Mesodermal cell (in vitro differentiated cells): ENCODE measurements around the gene UBL4B.

Experiments used
- H3K27ac ChIP-seq: 2 replicates; pipeline ENCODE4 v1.7.0; 2013; ENCODE audit warnings: mild to moderate bottlenecking, low read depth, low read length, moderate library complexity; ENCODE audit not compliant: severe bottlenecking
- H3K36me3 ChIP-seq: 2 replicates; pipeline ENCODE4 v1.7.1; 2013; ENCODE audit warnings: mild to moderate bottlenecking, low read length, moderate library complexity; ENCODE audit not compliant: control insufficient read depth, insufficient read depth
- H3K4me1 ChIP-seq: one replicate; pipeline ENCODE4 v1.7.1; 2013; ENCODE audit warnings: mild to moderate bottlenecking, low read length; ENCODE audit not compliant: insufficient read depth, control insufficient read depth, poor library complexity, severe bottlenecking
- H3K4me3 ChIP-seq: 2 replicates; pipeline ENCODE4 v1.7.0; 2013; ENCODE audit warnings: low read length, control low read depth, mild to moderate bottlenecking; ENCODE audit not compliant: insufficient read depth, poor library complexity, severe bottlenecking; ENCODE audit errors: extremely low read depth
- H3K9me3 ChIP-seq: 2 replicates; pipeline ENCODE4 v1.7.1; 2013; ENCODE audit warnings: mild to moderate bottlenecking, low read length, moderate library complexity; ENCODE audit not compliant: control insufficient read depth
- WGBS, 2 experiments: methylation state at CpG; one replicate each; pipeline ENCODE4 v1.1.5; 2013; ENCODE audit warnings: missing lambda C conversion rate in 2 of 2; ENCODE audit not compliant: insufficient coverage in 2 of 2; 5-methylcytosine and 5-hydroxymethylcytosine counted together

The UBL4B gene

DNA sequence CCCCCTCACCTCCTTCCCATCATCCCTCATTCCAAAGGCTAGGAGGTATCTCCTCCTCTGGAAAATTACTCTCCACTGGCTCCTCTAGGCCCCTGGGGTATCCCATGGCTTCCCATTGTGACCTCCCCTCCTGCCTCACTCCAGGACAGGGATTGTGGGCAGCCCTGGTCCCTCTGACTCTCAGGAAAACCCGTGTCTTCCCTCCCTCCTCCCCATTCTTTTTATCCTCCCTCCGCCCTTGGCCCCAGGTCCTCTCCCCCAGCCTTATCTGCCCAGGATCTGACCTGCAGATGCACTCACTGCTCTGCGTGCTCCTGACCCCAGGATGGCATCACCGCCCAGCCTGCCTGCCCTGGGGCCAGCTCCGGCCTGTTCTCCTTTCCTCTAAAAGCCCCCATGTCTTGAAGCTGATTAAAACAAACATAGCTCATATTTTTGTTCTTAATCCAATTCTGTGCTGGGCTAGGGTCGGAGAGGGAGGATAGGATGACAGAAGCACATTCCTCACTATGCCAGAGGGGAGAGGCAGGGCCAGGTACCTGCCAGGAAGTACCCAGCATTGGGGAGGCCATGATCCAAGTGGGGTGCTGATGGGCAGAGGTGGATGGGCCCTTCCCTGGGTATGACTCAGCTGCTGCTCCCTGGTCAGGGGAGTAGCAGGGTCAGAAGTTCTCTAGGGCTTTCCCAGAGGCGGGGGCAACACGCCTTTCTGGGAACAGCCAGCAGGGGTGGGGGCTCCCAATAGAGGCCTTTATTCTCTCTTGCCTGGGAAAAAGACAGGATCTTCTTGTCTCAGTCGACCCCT is 13.8 kb upstream of the UBL4B start:
- no peak overlapping the region for H3K4me3 ChIP-seq
- 61 to 72% methylated on average over 5 to 7 of the region's 9 CpGs for WGBS, 2 experiments
- no peaks in the 10 kb centered on the region for H3K36me3 ChIP-seq
- H3K27ac ChIP-seq, result no peak overlapping the region
- H3K9me3 ChIP-seq, result peaks cover 9% of the 10 kb centered on the region
- H3K4me1 ChIP-seq, result peaks cover 12% of the 10 kb centered on the region

DNA sequence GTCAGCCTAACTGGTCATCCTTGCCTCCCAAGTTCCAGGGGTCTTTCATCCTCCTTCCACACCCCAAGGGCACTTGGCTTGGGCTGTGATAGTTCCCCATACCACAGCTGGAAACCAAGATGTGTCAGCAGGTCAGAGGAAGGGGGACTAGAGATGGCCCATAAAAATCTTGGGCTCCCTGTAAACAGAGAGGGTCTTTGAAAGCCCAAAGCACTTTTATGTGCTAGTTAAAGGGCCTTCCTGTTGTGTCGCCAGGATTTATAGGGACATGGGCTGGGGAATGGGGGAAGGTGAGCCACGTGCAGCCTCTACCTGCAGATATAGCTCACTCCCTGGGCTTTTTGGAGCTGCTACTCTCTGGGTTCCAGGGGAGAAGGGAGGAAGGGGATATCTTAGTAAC is 11.9 kb upstream of the UBL4B start:
- no peak overlapping the region for H3K4me3 ChIP-seq
- H3K27ac ChIP-seq, result no peak overlapping the region
- H3K9me3 ChIP-seq, result no peaks in the 10 kb centered on the region
- H3K4me1 ChIP-seq, result peaks cover 12% of the 10 kb centered on the region
- H3K36me3 ChIP-seq, result no peaks in the 10 kb centered on the region
- WGBS, 2 experiments, result 85% methylated on average over 2 of the region's 2 CpGs; no CpG with 5 or more reads in 1 of the 2 experiments

DNA sequence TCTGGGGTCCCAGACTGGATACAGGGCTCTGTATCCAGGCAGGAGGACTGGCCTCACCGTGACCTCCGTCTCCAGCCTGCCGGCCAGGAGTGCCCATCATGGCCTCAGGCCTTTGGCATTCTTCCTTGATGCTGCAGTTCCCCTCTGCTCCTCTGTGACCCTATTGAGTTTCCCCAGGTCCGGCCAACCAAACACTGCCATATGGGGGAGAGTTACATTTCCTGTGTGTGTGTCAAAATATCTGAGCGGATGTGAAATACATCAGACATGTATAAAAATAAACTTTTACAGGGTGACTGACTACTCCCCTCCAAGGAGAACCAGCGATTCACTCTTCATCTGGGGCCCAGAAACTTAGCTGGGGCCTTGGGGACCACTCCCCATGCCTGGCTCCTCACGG is 10.2 kb upstream of the UBL4B start:
- Histone ChIP-seq H3K9me3 (no peaks in the 10 kb centered on the region), H3K27ac (no peak overlapping the region), H3K4me1 (peaks cover 12% of the 10 kb centered on the region), H3K4me3 (no peak overlapping the region), H3K36me3 (no peaks in the 10 kb centered on the region)
- 82 to 90% methylated on average over 4 to 5 of the region's 7 CpGs for WGBS, 2 experiments

DNA sequence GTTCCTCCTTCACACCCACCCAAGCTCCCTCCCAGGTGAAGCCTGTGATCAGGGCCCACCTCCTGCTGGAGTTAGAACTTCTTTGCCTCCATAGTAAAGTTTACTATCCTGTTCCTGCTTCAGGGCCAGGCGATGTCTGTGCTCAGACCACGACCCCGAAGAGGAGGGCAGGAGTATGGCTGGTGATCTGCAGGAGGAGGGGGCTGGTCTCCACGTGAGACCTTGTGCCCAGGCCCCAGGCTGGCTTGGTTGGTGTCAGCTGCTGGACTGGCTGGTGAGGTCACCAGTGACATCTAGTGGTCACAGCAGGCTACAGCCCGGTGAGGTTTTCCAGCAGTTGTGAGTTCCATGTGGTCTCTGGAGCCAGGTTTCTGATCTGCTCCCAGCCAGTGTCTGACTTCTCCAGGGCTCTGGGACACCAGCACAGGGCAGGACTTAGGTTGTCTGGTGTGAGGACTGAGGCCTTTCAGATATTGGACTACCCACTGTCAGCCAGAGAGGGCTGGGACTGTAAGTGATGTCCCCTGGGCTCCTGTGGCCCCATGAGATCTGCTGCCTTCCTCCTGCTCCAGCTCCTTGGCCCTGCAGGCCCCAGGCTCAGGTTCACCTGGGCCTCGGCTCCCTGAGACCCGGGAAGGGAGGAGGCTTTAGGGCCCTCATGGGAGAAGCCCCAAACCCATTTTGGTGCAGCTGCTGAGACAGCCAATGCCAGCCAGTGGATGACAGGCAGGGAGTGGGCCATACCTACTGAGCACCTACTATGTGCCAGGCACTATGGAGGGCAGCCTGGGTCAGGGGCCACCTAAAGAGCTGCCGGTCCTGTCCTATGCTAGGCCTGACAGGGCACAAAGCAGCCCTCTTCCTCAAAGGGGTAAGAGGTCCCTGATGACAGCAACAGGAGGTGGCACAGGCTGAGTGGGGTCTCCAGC is 6.0 kb upstream of the UBL4B start:
- Histone ChIP-seq H3K36me3 (no peaks in the 10 kb centered on the region), H3K27ac (no peak overlapping the region), H3K4me3 (no peak overlapping the region), H3K4me1 (peaks cover 5% of the 10 kb centered on the region), H3K9me3 (no peaks in the 10 kb centered on the region)
- 32 to 43% methylated on average over 5 to 8 of the region's 8 CpGs for WGBS, 2 experiments

DNA sequence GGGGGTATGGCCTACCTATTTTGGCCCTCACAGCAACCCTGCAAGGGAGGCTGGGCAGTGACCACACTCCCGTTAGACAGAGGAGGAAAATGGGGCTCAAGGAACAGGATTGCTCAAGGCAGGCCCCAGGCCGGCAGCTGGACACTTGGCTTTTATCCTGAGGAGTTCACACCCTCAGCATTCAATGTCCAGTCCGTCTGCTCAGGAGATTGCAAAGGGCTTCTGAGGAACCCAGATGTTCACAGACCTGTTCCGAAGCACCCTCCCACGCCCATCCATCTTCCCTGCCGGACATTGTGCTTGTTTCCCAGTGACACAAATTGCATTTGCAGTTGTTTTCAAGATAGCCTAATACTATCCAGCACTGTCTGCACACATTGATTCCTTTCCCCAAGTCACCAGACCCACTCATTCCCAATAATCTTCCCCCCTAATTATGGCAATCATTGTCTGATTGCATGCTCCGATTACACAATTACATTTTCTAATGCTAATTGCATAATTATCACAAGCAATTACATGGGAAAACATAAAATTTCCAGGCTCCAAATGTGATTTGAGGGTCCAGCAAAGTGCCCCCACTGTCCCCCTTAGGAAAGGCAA is 4.3 kb upstream of the UBL4B start:
- no peaks in the 10 kb centered on the region for H3K36me3 ChIP-seq
- H3K27ac ChIP-seq, result no peak overlapping the region
- no peak overlapping the region for H3K4me3 ChIP-seq
- no peaks in the 10 kb centered on the region for H3K4me1 ChIP-seq
- 75 to 79% methylated on average over 7 of the region's 7 CpGs for WGBS, 2 experiments
- H3K9me3 ChIP-seq, result no peaks in the 10 kb centered on the region

DNA sequence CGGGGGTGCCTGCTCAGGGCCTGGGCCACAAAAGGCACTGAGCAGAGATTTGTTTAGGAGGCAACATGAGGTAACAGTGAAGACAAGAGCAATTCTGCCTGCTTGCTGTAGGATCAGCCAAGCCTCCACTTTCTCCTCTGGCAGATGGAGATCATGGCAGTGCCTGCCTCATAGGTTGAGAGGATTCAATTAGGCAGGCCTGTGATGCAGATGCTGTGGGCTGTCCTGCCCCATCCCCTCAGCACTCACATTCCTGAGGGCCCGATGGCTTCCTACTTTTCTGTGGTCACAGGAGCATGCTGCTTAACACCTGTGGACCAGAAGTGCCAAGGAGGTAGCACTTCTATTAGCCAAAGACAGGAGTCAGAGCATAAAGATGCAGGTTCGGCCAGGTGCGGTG is 1.2 kb upstream of the UBL4B start:
- WGBS, 2 experiments, result 80 to 81% methylated on average over 3 to 4 of the region's 4 CpGs
- Histone ChIP-seq H3K36me3 (no peaks in the 10 kb centered on the region), H3K9me3 (no peaks in the 10 kb centered on the region), H3K27ac (no peak overlapping the region), H3K4me3 (no peak overlapping the region), H3K4me1 (no peaks in the 10 kb centered on the region)

DNA sequence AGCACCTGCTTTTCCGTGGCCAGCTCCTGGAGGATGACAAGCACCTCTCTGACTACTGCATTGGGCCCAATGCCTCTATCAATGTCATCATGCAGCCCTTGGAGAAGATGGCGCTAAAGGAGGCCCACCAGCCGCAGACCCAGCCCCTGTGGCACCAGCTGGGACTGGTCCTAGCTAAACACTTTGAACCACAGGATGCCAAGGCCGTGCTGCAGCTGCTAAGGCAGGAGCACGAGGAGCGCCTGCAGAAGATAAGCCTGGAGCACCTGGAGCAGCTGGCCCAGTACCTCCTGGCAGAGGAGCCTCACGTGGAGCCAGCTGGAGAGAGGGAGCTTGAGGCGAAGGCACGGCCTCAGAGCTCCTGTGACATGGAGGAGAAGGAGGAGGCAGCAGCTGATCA is 413 bp downstream of the UBL4B start:
- no peak overlapping the region for H3K27ac ChIP-seq
- no peaks in the 10 kb centered on the region for H3K4me1 ChIP-seq
- 86 to 92% methylated on average over 7 to 9 of the region's 9 CpGs for WGBS, 2 experiments
- H3K9me3 ChIP-seq, result no peaks in the 10 kb centered on the region
- no peak overlapping the region for H3K4me3 ChIP-seq
- H3K36me3 ChIP-seq, result no peaks in the 10 kb centered on the region

DNA sequence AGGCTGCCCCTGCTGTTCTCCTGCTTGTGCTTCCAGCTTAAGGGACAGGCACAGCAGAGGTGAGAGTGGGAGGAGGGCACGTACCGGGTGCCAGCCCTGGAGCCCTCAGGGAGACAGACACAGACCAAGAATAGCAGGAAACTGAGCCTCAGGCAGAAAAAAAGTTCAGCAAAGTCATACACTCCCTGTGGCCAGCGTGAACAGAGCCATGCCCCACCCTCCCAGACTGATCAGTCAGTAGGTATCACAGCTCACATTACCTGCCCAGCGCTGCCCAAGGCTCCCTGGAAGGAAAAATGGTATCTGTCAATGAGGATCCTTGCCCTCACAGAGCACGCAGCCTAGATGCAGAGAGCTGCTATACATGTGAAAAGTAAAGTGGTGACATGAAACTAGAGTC is 1.3 kb downstream of the UBL4B start:
- no peak overlapping the region for H3K4me3 ChIP-seq
- no peaks in the 10 kb centered on the region for H3K36me3 ChIP-seq
- WGBS, 2 experiments, result 73 to 85% methylated on average over 4 to 5 of the region's 5 CpGs
- no peaks in the 10 kb centered on the region for H3K9me3 ChIP-seq
- no peaks in the 10 kb centered on the region for H3K4me1 ChIP-seq
- H3K27ac ChIP-seq, result no peak overlapping the region

DNA sequence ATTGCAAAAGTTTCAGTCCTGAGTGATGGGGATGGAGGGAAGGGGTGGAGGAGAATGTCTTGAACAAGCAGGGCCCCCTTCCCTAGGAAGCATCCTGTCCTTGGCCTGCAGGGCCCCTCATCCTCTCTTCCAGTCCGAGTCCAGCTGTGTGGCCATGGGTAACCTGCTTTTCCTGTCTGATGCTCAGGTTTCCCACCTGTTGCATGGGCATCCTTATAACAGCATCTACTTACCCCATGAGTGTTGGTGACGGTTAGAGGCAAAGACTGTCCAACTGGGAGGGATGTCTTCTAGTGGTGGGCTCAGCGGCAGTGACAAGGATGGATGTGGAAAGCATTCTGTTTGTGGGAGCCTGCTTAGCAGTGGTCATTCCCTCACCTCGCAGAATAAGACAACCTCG is 1.9 kb downstream of the UBL4B start:
- no peak overlapping the region for H3K27ac ChIP-seq
- no peak overlapping the region for H3K4me3 ChIP-seq
- 89% methylated on average over 4 to 5 of the region's 5 CpGs for WGBS, 2 experiments
- no peaks in the 10 kb centered on the region for H3K9me3 ChIP-seq
- no peaks in the 10 kb centered on the region for H3K36me3 ChIP-seq
- H3K4me1 ChIP-seq, result no peaks in the 10 kb centered on the region

DNA sequence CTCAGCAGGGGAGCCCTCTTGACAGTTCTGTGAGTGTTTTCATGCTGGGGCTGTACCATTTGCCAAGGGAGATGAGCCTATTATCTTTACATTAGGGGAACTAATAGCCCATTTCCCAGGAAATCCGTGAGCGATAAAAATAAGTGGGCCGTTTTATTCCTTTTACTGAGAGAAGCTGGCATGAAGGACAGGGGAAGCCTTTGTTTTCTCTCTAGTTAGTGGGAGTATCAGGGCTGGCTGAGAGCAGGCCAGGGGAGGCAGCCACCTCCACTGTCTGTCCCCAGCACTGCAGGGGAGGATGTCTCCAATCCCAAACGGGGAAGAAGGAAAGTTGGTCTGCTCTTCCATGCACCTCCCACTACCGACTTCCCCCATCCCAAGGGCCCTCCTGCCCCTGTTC is 2.5 kb downstream of the UBL4B start:
- Histone ChIP-seq H3K27ac (no peak overlapping the region), H3K4me1 (no peaks in the 10 kb centered on the region), H3K4me3 (no peak overlapping the region), H3K9me3 (no peaks in the 10 kb centered on the region), H3K36me3 (no peaks in the 10 kb centered on the region)
- WGBS, 2 experiments, result 46 to 50% methylated on average over 4 of the region's 5 CpGs
